ENCODE results near the gene KAZALD1.
A peak's percentile ranks its signal among the peaks of the same experiment; 100 is the strongest.

Gene KAZALD1

GRCh38 chr10:101061624-101062231 is at the start of gene KAZALD1:
KAZALD1 (plus strand) TSS chr10:101061989; CDS start chr10:101062593, 604 bp downstream.
- DNase-seq (ENCODE audit: low read depth) = no peak

- peak; percentile 62 for DNase-seq (ENCODE audit: low read depth)
Observed at GRCh38 chr10:101012525-101013364, 49.0 kb upstream of the KAZALD1 start.

GRCh38 chr10:101013365-101013825 is 48.4 kb upstream of the KAZALD1 start:
- DNase-seq (ENCODE audit: low read depth) = no peak

- DNase-seq (ENCODE audit: low read depth) = peak; percentile 67
Observed at GRCh38 chr10:101014230-101014884, 47.4 kb upstream of the KAZALD1 start.

- no peak for DNase-seq (ENCODE audit: low read depth)
Observed at GRCh38 chr10:101014966-101015581, 46.7 kb upstream of the KAZALD1 start.

- DNase-seq (ENCODE audit: low read depth) = no peak
Observed at GRCh38 chr10:101015582-101015973, 46.2 kb upstream of the KAZALD1 start.

- DNase-seq (ENCODE audit: low read depth) = no peak
Observed at GRCh38 chr10:101016814-101017213, 45.0 kb upstream of the KAZALD1 start.

GRCh38 chr10:101018118-101018599 is 43.6 kb upstream of the KAZALD1 start:
- DNase-seq (ENCODE audit: low read depth) = no peak

- DNase-seq (ENCODE audit: low read depth) = peak; percentile 63
Observed at GRCh38 chr10:101018600-101019439, 43.0 kb upstream of the KAZALD1 start.

- DNase-seq (ENCODE audit: low read depth) = no peak
Observed at GRCh38 chr10:101019440-101019703, 42.4 kb upstream of the KAZALD1 start.

GRCh38 chr10:101020427-101021075 is 41.2 kb upstream of the KAZALD1 start:
- DNase-seq (ENCODE audit: low read depth) = no peak

- DNase-seq (ENCODE audit: low read depth) = no peak
Observed at GRCh38 chr10:101021239-101021638, 40.5 kb upstream of the KAZALD1 start.

GRCh38 chr10:101021692-101022251 is 40.0 kb upstream of the KAZALD1 start:
- DNase-seq (ENCODE audit: low read depth) = no peak

GRCh38 chr10:101022967-101023705 is 38.7 kb upstream of the KAZALD1 start:
- no peak for DNase-seq (ENCODE audit: low read depth)

- no peak for DNase-seq (ENCODE audit: low read depth)
Observed at GRCh38 chr10:101027106-101027720, 34.6 kb upstream of the KAZALD1 start.

GRCh38 chr10:101028446-101029337 is 33.1 kb upstream of the KAZALD1 start:
- DNase-seq (ENCODE audit: low read depth) = no peak

- DNase-seq (ENCODE audit: low read depth) = no peak
Observed at GRCh38 chr10:101029520-101030295, 32.1 kb upstream of the KAZALD1 start.
